ENCODE data around the gene ZBTB9.

GRCh38 chr6:33450434-33450833, 3.9 kb upstream of the ZBTB9 start:
- TF ChIP-seq, protein P1, sequence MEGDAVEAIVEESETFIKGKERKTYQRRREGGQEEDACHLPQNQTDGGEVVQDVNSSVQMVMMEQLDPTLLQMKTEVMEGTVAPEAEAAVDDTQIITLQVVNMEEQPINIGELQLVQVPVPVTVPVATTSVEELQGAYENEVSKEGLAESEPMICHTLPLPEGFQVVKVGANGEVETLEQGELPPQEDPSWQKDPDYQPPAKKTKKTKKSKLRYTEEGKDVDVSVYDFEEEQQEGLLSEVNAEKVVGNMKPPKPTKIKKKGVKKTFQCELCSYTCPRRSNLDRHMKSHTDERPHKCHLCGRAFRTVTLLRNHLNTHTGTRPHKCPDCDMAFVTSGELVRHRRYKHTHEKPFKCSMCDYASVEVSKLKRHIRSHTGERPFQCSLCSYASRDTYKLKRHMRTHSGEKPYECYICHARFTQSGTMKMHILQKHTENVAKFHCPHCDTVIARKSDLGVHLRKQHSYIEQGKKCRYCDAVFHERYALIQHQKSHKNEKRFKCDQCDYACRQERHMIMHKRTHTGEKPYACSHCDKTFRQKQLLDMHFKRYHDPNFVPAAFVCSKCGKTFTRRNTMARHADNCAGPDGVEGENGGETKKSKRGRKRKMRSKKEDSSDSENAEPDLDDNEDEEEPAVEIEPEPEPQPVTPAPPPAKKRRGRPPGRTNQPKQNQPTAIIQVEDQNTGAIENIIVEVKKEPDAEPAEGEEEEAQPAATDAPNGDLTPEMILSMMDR (IDR thresholded peaks at IDR 0.05): no peak
- no peak for TF ChIP-seq POLR2A (IDR thresholded peaks at IDR 0.05)

Data from lower leg skin (tissue), 3 donors.